Stimulated activated CD8-positive, alpha-beta memory T cell treated with anti-CD3 and anti-CD28 coated beads, Interleukin-4, amount 100 ng/mL, for 24 hours (primary cell): ENCODE measurements around the gene DNAH10.

Experiments
- DNase-seq: peaks from one replicate; pipeline ENCODE4 v3.0.0-alpha.2; 2020; ENCODE audit warnings: low read depth

Gene DNAH10

DNA sequence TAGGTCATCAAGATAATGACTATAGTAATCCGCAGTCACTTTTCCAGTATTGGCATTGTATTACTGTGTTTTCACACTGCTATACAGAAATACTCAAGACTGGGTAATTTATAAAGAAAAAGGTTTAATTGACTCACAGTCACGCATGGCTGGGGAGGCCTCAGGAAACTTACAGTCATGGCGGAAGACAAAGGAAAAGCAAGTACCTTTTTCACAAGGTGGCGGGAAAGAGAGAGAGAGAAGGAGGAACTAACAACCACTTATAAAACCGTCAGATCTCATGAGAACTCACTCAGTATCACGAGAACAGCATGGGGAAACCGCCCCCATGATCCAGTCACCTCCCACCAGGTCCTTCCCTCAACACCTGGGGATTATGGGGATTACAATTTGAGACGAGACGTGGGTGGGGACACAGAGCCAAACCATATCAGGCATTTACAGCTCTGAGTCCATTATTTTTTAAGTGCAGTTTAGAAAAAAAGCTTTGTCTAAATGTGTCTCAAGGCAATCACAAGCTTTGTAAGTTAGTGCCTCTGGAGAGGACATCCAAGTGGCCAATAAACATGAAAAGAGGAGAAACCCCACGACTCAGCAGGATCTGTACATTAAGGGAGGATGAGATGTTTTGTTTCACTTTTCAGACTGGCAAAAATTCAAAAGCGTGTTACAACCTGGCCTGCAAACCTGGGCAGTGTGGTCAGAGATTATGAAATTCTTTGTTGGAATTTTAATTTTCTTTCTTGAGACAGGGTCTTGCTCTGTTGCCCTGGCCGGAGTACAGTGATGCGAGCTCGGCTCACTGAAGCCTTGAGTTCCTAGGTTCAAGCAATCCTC is 82.0 kb downstream of the DNAH10 start:
- DNase-seq: no peak

DNA sequence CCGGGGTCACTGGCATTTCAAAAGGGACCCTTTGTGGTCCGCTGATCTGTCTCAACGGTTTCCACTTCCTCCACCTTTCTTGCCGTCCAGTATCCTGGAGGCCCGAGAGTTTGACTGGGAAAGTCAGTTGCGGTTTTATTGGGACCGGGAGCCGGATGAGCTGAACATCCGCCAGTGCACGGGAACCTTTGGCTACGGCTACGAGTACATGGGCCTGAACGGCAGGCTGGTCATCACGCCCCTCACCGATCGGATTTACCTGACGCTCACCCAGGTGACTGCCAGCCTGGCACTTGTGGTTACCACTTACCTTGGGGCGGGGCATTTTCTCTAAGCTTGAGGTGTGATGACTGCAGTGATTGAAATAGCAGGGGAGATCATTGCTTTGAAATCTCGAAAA is 83.8 kb downstream of the DNAH10 start:
- DNase-seq: no peak

DNA sequence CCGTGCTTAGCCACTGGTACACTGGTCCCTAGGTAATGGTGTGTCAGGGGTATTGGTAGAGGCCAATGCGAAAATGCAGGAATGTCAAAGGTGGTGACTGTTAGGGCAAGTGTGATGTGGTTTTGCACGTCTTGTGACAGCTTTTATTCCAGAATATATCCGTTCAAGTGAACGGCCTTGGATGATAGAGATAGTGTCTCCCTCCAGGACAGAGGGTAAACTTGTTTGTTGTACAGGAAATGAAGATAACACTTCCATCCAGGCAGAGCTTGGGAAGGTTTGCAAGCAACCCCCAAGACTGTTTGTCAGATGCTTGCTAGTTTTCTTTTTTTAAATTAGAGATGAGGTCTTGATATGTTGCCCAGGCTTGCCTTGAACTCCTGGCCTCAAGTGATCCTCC is 84.2 kb downstream of the DNAH10 start:
- no peak for DNase-seq

DNA sequence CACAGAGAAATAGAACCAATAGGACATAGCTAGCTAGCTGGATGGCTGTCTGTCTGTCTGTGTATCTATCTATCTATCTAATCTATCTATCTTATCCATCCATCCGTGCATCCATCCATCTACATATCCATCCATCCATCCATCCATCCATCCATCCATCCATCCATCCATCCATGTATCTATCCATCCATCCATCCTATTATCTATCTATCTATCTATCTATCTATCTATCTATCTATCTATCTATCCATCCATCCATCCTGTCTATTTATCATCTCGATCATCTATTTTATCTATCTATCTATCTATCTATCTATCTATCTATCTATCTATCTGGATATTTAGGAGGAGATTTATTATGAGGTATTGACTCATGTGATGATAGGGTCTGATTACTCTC is 84.9 kb downstream of the DNAH10 start:
- DNase-seq: no peak

DNA sequence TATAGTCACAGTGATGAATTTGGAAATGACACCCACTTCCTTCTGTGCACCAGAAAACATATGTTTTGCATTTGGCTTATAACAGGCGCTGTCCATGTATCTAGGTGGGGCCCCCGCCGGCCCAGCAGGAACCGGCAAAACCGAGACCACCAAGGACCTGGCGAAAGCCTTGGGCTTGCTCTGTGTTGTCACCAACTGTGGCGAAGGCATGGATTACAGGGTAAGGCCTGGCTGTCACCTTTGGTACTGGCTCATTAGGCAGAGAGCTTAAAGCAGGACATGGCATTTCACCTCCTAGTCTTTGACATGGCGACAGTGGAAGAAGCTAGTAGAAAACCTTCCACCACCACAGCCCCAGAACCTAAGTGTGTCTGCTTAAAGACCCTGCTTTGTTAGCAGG is 85.8 kb downstream of the DNAH10 start:
- no peak for DNase-seq

DNA sequence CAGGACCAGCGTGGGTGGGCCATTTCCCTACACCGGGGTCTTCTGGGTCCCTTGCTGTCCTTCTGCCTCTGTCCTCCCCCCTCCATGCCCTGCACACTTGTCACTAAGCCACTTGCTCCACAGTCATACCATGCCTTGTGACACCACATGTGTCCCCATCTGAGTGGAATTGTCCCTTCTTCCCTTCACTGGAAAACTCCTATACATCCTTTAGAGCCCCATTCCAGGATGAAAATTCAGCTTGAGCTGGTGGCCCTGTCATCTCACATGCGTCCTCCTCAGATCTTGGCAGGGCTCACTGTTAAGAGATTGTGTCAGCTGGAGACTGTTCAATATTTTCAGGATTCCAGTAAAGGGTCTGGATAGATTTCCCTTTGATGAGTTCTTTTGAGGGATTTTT is 87.4 kb downstream of the DNAH10 start:
- DNase-seq: no peak

DNA sequence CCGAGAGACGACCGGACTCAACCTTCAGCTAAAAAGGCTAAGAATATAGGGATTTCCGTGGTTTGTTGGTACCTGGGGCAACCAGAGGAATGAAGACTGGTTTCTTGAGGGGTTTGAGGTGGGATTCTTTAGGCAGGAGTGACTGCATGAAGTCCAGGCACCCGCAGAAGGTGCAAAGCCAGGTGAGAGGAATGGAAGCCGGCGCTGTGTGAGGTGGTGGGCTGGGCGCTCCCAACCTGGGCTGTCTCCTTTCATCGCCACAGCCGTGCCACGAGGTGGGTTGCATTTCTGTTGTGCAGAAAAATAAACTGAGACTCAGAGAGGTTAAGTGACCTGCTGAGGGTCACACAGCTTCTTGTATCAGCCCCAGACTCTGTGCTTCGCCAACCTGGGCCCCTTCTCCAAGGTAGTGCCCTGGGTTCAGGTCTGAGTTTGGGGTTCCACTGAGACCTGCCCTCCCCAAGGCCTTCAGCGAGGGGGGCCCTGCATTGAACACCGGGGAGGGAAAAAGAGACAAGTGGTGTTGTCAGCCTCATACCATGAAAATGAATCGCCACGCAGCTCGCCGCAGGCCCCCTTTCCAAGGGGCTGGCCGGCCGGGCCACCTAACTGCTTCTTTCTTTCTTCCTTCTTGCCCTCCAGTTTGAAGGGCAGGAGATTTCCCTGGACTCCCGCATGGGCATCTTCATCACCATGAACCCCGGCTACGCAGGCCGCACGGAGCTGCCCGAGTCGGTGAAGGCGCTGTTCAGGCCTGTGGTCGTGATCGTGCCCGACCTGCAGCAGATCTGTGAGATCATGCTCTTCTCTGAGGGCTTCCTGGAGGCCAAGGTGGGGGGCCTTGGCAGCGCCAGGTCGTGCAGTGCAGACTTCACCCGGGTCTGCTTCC is 88.4 kb downstream of the DNAH10 start:
- no peak for DNase-seq

DNA sequence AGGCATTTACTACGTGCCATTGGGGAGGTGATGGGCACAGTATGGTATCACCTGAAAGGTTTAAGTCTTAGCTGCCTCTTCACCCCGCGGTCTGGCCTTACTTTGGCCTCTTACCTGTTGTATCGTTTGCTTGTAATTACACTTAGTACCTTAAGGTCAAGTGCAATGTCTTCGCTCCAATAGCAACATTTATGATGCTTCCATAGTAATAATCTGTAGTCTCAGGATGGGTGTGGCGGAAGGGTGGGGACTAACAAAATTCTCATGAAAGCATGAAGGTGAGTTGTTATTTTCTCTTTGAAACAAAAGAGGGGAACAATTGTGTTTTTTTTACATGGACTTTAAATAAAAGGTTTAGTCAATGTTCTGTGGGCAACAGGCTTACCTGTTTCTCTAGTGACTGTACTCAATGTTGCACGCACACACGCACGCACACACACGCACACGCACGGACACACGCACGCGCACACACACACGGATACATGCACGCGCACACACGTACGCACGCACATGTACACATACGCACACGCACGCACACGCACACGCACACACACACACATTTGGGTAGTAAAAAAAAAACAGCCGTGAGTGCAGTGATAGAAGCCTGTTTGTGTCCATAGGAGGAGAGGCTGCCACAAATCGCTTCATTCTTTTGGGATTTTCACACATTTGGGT is 91.4 kb downstream of the DNAH10 start:
- no peak for DNase-seq

DNA sequence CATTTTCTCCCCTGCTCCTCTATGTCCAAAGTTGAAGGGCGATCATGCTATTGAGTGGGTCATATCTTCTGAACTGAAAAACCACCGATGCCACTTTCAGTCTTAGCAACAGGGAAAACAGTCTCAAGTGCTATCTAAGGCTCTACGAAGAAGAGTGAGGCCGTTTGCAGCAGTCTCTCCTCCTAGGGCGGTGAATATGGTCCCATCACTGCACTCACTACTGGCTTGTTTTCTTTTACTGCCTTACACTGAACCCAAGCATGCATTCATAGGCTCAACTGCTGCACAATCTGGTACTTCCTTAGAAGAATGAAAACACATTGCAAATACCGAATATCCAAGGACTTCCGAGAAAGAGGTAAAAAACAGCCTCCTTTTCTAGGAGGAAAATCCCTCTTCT is 92.1 kb downstream of the DNAH10 start:
- DNase-seq: no peak

DNA sequence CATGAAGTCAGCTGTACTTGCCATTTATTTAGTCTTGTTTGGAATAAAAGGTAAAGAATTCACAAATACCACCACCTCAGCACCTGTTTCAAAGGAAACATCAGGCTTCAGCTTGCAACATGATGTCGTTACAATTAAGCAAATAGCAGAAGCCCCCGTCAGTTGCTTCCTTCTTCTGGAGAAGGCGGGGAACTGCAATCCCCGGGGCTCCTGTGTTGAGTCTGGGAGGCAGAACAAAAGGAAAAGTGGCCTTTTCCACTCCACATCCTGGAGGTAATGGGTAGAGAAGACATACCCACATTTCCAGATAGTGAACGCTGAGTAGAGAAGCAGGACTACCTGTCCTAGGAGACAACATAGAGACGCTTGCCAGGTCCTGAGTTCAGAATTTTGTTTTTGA is 92.8 kb downstream of the DNAH10 start:
- DNase-seq: no peak

DNA sequence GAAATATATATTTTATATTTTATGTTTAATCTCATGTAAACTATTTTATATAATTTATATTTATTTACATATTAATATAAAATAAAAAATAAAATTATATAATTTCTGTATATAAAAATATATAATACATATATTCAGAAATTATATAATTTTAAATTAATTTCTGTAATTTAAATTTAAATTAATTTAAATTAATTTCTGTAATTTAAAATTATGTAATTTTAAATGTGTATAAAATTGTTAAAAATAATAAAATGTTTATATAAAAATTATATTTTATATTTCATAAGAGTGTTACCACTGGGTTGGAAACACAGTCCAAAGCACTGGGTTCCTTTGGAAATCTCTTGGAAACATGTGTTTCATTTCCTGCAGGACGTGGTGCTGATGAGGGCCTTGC is 94.6 kb downstream of the DNAH10 start:
- DNase-seq: no peak

DNA sequence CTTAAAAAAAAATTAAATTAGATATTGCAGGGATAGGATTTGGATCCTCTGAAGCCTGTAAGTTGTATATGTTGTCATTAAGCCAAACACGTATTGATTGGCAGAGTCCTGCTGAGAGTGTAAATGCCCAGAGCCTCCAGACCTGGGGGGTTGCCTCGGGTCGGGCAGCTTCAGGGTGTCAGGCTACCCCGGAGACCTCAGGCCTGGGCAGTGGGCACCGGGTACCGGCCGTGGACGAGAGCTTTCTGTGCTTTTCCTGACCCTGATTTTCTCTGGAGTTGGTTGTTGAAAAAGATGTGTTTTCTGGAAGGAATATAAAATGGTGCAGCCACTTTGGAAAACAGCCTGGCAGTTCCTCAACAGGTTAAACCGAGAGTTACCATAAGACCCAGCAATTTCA is 96.1 kb downstream of the DNAH10 start:
- DNase-seq: no peak

DNA sequence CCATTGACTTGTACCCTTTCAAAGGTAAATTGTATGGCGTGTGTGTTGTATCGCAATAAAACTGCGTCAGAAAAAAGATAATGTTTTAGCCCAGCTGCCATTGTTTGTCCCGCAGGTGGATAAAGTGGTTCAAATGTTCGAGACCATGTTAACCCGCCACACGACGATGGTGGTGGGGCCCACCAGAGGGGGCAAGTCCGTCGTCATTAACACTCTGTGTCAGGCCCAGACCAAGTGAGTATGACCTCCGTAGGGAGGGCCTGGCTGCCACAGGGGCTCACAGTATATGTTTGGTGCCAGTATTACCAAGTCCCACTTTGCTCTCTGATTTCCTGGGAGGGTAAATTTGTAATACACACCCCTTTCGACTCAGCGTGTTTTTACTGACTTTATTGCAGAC is 96.9 kb downstream of the DNAH10 start:
- no peak for DNase-seq

DNA sequence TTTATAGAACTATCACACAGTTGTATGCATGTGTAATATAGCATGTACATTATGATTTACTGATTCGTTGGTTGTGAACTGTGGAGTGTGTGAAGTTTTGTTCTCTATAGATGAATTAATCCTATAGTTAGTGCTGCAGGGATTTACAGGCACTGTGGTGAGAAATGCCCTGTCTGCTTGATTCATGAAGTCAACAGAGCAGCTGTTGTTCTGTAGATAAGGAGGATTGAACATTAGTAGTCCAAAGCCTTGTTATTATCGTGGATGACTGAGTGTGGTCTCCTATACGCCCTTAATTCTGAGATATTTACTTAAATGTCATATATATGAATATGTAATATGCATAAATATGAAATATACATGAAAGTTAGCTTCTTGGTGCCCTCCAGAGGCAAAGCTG is 98.3 kb downstream of the DNAH10 start:
- DNase-seq: no peak

DNA sequence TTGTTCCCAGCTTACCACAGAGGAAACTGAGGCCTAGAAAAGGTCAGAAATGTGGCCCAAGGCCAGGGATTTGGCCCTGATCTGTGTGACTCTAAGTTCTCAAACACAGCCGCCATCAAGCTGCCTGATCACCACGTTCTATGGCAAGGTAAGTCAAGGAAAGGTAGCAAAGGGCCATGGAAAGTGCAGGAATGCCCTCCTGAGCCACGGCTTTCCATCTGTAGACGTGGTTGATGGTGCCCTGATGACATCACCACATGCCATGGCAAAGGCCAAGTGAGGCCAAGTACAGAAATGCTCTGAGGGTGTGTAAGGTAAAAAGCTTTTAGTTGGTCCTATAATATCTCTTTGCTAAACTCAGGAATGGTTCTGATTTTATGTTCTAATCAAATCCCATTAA is 99.3 kb downstream of the DNAH10 start:
- DNase-seq: no peak

DNA sequence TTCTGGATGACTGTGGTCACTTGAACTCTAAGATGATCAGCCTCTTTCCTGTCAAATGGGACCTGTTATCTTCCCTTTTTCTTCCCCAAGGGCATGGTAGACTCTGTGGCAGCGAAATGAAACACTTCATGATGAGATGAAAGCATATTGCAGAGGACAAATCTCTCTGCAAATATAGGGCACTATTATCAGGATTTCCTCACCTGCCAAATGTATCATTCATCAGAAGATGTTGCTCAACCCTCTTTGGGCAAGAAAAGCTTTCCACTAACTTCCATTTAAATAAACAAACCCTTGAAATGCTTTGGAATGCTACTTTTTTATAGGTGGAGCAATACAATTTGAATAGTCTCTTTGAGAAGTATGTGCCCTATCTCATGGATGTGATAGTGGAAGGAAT is 105.0 kb downstream of the DNAH10 start:
- no peak for DNase-seq

DNA sequence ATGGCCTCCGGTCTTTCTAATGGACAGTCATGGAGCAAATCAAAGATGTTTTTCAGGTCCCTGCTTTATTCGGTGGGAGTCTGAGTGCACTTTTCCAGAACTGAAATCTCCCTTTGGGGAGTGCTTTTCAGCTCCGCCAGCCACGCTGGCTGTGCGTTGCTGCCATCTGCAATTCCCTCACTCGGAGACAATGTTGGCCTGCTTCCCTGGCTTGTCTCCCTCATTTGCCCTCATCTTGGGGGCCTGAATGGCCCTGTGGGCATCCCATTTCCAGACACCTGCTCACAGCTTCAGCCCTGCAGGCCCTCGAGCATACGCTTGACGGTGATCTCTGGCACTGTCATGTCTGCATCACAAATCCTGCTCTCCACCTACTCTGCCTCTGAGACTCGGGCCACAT is 106.7 kb downstream of the DNAH10 start:
- DNase-seq: no peak

DNA sequence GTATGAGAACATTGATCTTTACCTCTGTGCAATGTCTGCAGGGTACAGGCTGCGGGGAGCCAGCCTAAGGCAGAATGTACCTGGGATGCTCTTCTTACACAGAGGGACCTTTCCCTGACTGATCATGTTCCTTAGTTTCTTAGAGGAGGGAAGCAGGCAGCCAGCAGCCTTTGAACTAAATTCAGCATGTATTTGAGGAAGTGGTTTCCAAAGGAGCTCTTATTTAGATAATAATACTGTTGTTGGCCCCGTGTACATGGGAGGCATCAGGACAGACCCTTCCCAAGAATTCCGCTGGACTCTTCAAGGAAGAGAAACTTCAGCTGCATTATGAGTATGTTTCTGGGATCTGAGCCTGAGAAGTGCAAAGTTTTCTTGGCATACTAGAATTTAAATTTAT is 111.7 kb downstream of the DNAH10 start:
- DNase-seq: no peak

DNA sequence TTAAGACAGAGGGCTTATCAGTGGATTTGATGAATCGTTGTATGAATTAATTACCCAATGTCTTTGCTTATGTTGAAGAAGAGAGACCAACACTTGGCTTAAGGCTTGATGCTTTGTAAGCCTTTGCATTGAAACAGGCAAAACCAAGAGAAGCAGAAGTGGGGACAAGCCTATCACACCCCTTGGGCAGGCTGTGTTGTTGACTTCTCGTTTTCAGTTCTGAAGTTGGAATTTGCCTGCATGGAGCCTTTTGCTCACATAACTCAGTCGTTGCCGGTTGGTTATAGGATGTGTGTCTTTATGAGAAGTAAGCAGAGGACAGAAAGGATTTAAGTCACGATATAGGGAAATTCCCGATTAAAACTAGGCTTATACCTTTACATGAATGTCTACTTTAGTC is 115.9 kb downstream of the DNAH10 start:
- DNase-seq: no peak

DNA sequence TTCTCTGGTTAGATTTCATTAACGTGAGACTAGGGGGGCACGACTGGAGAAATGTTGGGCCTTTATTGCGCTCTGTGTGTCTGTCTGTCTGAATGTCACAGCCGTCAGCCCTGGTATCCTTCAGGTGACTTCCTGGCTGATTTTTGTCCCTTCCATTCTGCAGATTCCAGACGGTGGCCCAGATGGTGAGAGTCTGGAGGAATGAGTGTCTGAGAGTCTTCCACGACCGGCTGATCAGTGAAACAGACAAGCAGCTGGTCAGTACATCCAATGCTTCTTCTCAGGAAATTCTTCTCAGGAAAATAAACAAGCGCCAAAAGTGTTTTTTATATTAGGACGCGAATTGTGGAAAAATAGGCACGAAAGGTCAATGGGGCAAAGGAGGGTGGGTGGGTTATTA is 117.0 kb downstream of the DNAH10 start:
- no peak for DNase-seq

DNA sequence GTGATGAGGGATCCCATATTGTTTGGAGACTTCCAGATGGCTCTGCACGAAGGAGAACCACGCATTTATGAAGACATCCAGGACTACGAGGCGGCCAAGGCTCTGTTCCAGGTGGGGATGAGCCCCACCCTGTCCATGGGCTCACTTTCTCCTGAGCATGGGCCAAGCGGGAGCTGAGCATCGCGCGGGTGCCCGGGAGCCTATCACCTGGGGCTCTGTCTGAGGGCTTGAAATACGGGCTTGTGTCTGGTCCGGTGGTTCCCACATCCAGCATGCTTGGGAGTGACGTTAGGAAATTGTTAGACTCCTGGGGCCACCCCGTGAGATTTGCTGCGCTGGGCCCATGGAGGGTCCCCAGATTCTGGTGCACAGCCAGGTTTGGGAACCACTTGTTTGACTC is 117.6 kb downstream of the DNAH10 start:
- no peak for DNase-seq

DNA sequence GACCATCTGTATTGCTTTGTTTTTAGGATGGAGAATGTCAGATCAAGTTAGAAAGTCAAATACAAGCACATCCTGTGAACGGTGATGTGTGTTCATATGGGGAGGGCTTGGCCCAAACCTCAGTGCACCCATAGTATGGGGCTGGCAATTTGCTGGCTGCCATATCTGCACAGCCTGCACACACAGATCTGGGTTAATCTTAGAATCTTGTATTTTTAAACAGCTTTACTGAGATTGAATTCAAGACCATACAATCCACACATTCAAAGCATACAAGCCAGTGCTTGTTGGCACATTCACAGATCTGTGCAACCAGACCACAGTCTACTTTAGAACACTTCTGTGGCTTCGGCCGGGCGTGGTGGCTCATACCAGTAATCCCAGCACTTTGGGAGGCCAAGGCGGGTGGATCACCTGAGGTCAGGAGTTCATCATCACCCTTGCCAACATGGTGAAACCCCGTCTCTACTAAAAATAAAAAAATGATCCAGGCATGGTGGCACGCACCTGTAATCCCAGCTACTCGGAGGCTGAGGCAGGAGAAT is 120.1 kb downstream of the DNAH10 start:
- DNase-seq: no peak

DNA sequence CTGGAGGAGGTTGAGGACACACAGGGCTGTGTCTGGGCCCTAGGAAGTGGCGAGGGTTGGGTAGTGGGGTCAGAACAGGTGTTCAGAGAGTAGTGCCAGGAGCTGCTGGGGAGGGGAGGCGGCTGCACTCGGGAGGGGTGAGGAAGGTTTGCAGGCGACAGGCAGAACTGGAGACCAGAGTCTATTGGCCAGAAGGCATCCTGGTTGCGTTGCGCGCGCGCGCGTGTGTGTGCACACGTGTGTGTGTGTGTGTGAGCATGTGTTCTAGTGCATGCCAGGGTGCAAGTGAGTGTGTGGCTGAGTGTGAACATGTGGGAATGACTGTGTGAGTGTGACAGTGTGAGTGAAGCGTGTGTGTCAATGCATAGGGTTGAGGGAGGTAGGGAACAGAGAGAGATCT is 124.2 kb downstream of the DNAH10 start:
- no peak for DNase-seq
